AG10803 (cell line): ENCODE results near the gene OSM.

Experiments
- DNase-seq: peaks from one replicate; pipeline ENCODE4 v3.0.0; 2010; ENCODE audit warnings: low read depth
- H3K4me3 ChIP-seq: 2 replicates; pipeline ENCODE4 v1.5.1; 2011; ENCODE audit warnings: mild to moderate bottlenecking, low read length, control low read depth
- CTCF ChIP-seq: conservative IDR thresholded peaks from 2 replicates; pipeline ENCODE4 v1.5.1; 2011; ENCODE audit warnings: mild to moderate bottlenecking, low read length, control low read depth, inconsistent platforms

Gene OSM

GRCh38 chr22:30288419-30289140 is 21.9 kb upstream of the OSM start:
- no peak for TF ChIP-seq CTCF
- H3K4me3 ChIP-seq, result peak overlapping the region; percentile 84
- DNase-seq, result no peak

GRCh38 chr22:30287648-30288418 is 21.2 kb upstream of the OSM start:
- peak; percentile 93 for DNase-seq
- TF ChIP-seq CTCF, result peak; percentile 67
- H3K4me3 ChIP-seq, result peak overlapping the region; percentile 84

- H3K4me3 ChIP-seq, result no peak overlapping the region
- no peak for DNase-seq
- TF ChIP-seq CTCF, result peak; percentile 69
Observed at GRCh38 chr22:30286813-30287647, 20.4 kb upstream of the OSM start.

DNA sequence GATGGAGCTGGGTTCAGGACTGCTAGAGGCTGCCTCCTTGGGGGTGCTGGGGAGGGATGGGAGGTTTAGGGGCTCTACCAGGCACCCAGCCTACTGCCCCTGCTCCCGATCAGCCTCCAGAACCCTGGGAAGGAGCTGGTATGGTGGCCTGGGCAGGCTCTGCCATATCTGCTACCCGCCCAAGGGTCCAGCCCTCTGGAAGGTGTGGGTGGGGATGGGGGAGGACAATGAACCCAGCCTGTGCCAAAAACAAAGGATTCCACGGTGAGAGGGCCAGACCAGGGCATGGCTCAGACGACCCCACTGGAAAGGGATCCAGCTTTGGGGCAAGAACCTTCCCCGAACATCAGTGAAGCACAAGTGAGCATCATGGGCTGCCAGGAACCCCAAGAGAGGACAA is 19.7 kb upstream of the OSM start:
- no peak for DNase-seq
- TF ChIP-seq CTCF, result no peak
- H3K4me3 ChIP-seq, result no peak overlapping the region

DNA sequence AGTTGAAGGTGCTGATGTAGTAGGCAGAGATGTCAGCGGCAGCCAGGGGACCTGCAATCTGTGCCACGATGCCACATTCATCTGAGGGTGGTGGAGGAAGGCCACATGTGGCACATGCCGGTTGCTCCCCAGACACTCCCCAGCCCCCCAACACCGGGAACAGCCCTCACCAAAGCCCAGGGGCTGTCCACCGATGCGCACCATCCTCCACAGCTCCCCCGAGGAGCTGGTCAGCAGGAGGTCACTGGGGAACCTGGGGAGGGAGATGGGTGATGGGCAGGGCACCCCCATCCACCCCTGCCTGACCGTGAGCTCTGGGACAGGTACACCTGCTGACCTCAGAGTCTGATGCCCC is 19.2 kb upstream of the OSM start:
- H3K4me3 ChIP-seq, result no peak overlapping the region
- TF ChIP-seq CTCF, result no peak
- DNase-seq, result no peak

- TF ChIP-seq CTCF, result no peak
Observed at GRCh38 chr22:30285176-30285845, 18.7 kb upstream of the OSM start.

More at GRCh38 chr22:30285176-30285845, 18.7 kb upstream of the OSM start:
- no peak overlapping the region for H3K4me3 ChIP-seq
- no peak for DNase-seq
